Measurements from ENCODE around the gene CD3E.
A peak's percentile ranks its signal among the peaks of the same experiment; 100 is the strongest.

DNA sequence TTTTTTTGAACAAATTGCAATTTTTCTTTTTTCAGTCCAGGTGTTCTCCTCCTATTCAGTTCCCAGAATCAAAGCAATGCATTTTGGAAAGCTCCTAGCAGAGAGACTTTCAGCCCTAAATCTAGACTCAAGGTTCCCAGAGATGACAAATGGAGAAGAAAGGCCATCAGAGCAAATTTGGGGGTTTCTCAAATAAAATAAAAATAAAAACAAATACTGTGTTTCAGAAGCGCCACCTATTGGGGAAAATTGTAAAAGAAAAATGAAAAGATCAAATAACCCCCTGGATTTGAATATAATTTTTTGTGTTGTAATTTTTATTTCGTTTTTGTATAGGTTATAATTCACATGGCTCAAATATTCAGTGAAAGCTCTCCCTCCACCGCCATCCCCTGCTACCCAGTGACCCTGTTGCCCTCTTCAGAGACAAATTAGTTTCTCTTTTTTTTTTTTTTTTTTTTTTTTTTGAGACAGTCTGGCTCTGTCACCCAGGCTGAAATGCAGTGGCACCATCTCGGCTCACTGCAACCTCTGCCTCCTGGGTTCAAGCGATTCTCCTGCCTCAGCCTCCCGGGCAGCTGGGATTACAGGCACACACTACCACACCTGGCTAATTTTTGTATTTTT lies 48.7 kb downstream of the CD3E start:
- TF ChIP-seq, protein P1, sequence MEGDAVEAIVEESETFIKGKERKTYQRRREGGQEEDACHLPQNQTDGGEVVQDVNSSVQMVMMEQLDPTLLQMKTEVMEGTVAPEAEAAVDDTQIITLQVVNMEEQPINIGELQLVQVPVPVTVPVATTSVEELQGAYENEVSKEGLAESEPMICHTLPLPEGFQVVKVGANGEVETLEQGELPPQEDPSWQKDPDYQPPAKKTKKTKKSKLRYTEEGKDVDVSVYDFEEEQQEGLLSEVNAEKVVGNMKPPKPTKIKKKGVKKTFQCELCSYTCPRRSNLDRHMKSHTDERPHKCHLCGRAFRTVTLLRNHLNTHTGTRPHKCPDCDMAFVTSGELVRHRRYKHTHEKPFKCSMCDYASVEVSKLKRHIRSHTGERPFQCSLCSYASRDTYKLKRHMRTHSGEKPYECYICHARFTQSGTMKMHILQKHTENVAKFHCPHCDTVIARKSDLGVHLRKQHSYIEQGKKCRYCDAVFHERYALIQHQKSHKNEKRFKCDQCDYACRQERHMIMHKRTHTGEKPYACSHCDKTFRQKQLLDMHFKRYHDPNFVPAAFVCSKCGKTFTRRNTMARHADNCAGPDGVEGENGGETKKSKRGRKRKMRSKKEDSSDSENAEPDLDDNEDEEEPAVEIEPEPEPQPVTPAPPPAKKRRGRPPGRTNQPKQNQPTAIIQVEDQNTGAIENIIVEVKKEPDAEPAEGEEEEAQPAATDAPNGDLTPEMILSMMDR (IDR thresholded peaks at IDR 0.05) = peak; percentile 19 to 54 (median 33)
- no peak for TF ChIP-seq POLR2A (IDR thresholded peaks at IDR 0.05)

Measured in uterus (tissue), 2 donors.